HG03457 (cell line): ENCODE results near the gene ABCD1.

ENCODE experiments used
- ATAC-seq: cut with Tn5 transposase; IDR thresholded peaks from one replicate; pipeline ENCODE4 v1.9.1; 2021; ENCODE audit warnings: moderate number of reproducible peaks; ENCODE audit not compliant: unreplicated experiment

ABCD1 gene

DNA sequence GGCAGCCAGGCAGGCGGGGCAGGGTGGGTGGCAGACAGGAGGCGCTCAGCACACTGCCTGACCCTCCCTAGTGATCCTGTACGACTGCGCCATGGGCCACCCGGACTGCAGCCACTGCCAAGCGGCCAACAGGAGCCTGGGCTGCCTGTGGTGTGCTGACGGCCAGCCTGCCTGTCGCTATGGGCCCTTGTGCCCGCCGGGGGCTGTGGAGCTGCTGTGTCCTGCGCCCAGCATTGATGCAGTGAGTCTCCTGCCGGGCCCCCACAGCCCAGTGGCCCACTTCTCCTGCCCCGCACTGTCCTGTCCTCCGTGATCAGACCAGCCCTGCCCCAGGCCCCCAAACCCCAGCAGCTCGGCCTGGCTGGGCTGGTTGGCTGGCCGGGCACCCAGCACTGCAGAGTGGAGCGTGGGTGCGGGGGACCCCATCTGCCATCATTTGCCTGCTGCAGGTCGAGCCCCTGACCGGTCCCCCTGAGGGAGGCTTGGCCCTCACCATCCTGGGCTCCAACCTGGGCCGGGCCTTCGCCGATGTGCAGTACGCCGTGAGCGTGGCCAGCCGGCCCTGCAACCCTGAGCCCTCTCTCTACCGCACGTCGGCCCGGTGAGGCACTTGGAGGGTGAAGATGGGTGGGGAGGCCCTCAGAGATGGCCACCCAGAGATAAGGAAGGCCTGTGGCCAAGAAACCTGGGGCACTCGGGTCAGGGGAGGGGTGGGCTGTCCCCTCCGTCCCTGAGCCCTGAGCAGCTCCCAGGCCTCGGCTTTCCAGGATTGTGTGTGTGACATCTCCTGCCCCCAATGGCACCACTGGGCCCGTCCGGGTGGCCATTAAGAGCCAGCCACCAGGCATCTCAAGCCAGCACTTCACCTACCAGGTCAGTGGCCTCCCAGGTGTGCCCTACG is 47.0 kb downstream of the ABCD1 start:
- ATAC-seq = no peak

DNA sequence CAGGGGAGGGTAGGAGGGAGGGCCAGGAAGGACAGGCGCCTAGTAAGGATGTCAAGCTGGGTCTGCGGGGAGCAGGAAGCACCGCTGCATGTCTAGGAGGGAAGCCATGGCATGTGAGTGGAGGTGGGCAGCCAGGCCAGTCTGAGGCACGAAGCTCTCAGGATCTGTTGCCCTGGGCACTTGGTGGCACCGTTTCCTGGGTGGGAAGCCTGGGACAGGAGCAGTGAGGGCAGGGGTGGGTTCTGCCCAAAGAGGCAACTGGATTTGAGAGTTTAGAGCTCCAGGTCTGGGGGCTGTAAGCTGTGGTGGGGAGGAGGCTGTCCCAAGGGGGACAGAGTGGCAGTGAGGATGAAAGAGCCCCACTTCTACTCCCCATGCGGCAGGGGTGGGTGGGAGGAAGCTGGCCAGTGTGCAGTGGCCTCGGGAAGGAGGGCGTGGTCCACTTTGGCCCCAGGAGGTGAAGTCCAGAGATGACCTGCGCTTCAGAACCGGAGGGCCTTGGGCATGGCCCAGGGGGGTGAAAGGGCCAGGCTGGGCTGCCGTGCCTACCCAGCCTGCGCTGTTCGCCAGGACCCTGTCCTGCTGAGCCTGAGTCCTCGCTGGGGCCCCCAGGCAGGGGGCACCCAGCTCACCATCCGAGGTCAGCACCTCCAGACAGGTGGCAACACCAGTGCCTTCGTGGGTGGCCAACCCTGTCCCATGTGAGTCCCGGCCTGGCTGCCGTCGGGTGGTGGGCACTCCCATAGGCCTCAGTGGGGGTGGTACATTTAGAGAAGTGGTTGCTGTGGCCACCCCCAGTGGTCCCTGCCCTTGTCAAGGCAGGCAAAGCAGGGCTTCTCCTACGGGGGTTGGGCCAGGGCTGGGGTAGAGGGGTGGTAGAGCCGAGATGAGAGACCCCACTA is 47.9 kb downstream of the ABCD1 start:
- no peak for ATAC-seq

- ATAC-seq = no peak
Observed at GRCh38 chrX:153773218-153773611, 48.6 kb downstream of the ABCD1 start.

GRCh38 chrX:153773741-153774575 is 49.3 kb downstream of the ABCD1 start:
- ATAC-seq = no peak

DNA sequence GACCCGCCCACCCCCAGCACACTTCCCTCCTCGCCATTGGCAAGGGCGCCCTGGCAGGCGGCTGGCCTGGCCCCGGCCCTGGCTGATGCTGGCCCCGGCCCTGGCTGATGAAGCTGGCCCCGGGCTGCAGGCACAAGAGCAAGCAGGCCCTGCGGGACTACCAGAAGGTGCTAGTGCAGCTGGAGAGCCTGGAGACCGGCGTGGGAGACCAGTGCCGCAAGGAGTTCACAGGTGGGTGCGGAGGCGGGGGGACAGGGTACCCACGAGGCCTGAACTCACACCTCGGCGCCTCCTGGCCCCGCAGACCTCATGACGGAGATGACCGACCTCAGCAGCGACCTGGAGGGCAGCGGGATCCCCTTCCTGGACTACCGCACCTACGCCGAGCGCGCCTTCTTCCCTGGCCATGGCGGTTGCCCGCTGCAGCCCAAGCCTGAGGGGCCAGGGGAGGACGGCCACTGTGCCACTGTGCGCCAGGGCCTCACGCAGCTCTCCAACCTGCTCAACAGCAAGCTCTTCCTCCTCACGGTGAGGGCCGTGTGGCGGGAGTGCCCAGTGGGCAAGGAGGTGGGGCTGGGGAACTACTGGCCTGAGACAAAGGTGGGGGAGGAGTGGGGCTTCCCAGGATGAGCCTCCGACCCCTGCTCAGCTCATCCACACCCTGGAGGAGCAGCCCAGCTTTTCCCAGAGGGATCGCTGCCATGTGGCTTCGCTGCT is 50.1 kb downstream of the ABCD1 start:
- ATAC-seq = no peak

- no peak for ATAC-seq
Observed at GRCh38 chrX:153775293-153776119, 50.9 kb downstream of the ABCD1 start.

GRCh38 chrX:153776120-153776599 is 51.5 kb downstream of the ABCD1 start:
- ATAC-seq = no peak

- no peak for ATAC-seq
Observed at GRCh38 chrX:153776611-153777045, 52.0 kb downstream of the ABCD1 start.

- ATAC-seq = no peak
Observed at GRCh38 chrX:153777261-153778090, 52.8 kb downstream of the ABCD1 start.

- ATAC-seq = no peak
Observed at GRCh38 chrX:153778181-153778580, 53.5 kb downstream of the ABCD1 start.

DNA sequence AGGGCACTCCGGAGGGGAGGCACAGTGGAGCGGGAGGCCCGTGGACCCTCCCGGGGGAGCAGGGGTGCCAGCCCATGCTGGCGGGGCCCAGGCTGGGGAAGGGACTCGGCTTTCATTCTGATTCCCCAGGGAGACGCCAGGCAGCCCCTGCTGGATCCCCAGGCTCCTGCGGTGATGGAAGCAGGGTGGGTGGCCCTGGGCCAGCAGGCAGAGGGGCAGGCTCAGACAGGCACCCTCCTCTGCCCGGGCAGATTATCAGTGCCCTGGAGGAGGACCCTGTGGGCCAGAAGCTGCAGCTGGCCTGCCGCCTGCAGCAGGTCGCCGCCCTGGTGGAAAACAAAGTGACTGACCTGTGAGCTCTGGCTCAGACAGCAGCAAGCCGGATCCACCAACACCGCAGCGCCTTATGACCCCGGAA is 54.0 kb downstream of the ABCD1 start:
- no peak for ATAC-seq

DNA sequence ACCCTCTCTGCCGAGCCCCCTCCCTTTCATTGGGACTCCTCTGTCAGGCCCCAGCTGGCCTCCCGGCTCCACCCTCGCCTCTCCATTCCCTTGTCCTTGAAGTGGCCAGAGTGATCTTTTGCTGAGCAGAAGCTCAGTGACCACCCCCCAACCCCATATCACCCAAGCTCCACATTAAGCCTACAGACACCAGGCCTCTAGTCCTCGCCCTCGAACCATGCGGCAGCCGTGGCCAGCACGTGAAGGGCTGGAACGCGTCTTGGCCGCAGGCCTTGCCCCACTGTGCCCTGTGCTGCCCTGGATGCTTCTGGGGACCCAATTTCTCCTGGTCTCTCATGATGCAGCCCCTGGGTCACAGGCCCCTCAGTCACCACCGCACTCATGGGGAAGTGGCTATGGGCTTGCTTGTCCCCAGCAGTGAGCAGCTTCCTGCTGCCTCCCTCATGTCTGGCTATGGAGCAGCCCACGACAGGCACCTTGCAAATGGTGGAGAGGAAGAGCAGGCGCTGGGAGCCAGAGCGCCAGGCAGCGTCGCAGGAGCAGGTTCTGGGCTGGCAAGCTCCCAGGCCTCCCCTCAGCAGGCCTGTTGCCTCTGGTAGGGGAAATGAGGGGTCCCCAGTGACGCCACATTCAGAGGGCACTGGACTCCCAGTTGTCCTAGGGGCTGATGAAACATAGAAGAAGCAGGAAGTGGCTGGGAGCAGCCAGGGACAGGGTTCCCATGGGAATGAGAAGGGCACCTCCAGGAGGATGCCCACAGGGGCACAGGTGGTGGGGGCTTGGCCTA is 55.4 kb downstream of the ABCD1 start:
- no peak for ATAC-seq

DNA sequence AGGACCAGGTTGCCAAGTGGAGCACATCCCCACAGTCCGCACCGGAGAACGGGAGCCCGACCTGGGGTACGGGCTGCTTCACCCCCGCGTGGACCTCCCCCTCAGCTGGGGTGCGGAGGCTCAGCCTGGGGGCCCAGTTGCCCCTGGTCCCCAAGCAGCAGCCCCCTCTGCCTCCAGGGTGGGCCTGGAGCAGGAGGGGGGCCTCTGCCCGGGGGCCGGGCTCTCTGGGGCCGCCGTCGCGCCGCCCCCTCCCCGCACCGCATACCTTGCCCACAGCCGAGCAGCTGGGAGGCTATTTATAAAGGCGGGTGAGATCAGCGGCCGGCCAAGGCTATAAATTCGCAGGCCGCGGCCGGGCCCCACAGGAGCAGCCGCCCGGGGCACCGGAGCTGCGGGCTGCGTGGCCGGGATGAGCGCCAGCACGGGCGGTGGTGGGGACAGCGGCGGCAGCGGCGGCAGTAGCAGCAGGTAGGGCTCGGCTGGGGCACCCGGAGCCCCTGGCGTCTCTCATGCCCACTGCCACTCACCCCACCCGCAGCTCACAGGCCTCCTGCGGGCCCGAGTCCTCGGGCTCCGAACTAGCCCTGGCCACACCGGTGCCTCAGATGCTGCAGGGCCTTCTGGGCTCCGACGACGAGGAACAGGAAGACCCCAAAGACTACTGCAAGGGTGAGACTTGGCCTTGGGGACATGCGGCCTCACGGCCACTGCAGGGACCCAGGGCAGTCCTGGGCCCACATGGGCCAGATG is 56.2 kb downstream of the ABCD1 start, which contains the start of gene SRPK3:
Gene SRPK3 (plus strand): TSS at position 364 of the 750 bp plus-strand sequence. CDS start 46 bp downstream, at position 410.
- ATAC-seq = no peak

DNA sequence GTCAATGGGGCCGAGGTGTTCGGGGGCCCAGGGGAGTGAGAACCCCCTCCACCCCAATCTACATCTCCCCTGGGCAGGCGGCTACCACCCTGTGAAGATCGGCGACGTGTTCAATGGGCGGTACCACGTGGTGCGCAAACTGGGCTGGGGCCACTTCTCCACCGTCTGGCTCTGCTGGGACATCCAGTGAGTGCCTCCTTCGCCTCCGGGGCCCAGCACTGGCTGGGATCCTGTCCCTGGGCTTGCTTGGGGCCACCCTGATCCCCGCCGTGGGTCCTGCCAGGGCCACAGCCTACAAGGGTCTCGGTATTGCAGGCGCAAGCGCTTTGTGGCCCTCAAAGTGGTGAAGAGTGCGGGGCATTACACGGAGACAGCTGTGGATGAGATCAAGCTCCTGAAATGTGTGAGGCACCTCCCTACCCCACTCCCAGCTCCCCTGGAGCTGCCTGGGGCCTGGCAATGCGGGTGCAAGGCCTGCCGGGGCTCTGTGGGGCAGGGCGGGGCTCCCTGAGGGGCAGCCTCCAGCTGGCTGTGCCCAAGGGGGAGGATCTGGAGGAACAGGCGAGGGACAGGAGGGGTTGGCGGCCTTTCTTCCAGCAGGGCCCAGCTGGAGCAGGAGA is 56.9 kb downstream of the ABCD1 start:
- ATAC-seq = no peak

DNA sequence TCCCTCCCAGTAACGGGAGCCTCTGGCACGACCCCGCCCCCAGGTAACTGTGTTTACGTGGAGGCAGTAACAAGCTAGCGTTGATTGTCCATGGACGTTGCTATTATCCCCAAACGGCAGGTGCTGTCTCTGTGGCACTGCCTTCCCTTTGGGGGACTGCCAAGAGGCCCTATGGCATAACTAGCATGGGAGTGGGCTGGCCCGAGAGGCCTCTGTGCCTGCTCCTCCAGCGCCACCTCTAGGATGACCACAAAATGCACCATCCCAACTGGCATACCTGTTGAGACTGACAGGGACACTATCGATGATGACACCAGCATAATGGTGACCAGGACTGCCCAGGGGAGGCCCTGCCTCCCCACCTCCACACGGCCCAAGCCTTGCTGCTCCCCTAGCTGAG is 57.7 kb downstream of the ABCD1 start:
- ATAC-seq = no peak

DNA sequence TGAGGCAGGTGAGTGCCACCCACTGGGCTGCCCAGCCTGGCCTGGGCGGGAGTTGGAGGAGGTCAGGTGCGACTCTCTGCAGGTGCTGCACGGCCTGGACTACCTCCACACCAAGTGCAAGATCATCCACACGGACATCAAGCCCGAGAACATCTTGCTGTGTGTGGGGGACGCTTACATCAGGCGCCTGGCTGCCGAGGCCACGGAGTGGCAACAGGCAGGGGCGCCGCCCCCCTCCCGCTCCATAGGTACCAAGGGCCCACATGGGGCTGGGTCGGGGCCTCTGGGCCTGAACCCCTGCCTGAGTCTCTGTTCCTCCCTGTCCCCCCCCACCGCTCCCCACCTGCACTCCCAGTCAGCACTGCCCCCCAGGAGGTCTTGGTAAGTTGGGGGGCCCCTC is 58.2 kb downstream of the ABCD1 start:
- ATAC-seq = no peak
